ENCODE measurements around the gene ENOX2.

ENOX2 gene

GRCh38 chrX:130691576-130691975 is 211.4 kb downstream of the ENOX2 start:
- no peak for DNase-seq

DNA sequence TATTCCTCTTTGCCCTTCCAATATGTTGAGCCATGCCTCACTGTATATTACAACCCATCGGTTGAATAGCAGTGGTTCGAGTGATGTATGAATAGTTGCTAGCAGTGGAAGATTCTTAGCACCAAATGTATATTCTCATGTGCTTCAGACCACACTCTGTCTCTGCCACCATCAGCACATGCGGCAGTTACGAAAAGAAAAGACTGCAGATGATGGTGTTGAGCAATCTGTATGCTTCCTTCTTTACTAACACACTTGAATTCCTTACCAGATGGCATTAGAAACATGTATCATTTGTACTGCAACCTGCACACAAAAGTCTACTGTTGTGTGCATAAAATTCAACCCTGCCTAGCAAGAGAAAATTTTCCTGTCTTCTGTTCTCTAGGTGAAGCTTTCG is 214.6 kb downstream of the ENOX2 start:
- DNase-seq, result no peak

DNA sequence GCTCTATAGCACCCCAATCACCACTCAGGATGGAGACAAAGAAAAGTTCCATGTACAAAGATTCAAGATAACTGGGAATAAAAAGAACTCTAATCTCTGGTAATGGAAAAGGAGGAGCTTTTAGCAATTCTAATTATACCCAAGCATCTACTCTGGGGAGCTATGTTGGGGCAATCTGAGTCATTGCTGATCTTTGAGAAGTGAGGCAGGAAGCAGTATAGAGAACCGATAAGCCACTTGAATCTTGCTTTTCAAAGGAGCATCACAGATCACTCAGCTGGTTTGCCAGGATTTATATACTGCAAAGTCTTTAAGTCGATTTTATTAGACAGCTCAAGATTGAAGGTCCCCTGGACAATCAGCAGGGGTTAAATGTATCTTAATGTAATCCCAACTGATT is 220.0 kb downstream of the ENOX2 start:
- no peak for DNase-seq

DNA sequence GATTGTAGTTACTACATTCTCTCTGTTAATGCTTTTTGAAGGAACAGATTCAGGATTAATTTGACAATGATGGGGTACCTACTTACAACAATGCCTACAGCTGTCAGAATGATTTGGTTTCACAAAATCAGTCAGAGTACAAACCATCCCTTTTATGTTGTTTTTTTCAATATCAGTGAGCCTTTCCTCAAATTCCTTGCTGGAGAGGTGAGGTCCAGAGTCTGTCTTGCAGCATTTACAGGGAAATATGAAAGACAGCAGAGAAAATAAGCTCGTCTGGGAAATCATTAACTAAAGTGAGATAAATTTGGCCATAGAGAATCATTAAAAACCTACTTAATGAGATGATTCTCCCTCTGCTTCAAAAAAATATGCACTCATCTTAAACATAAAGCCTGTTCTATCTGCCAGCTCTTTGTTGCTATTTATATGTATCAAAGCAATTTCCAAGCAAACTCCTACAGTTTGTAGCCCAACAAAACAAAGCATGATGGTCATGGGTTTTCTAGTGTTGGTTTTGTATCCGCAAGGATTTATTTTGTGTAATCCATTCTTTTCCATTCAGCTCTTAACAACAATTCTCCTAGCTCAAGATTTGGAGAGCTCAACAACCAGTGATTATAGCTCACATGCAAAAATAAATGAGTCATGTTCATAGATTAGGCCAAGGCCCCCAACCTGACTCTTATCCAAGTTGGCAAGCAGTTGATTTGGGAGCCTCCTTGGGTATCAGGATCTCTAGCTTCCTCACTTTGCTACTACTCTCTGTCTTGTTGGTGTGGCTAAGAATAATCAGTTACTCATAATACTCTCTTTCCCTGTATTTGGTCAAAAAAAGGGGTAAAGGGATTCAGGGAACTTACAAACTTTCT is 222.6 kb downstream of the ENOX2 start:
- no peak for DNase-seq

GRCh38 chrX:130676861-130677260 is 226.1 kb downstream of the ENOX2 start:
- DNase-seq, result no peak

- DNase-seq, result no peak
These were observed 230.8 kb downstream of the ENOX2 start for GRCh38 chrX:130672214-130672613.

DNA sequence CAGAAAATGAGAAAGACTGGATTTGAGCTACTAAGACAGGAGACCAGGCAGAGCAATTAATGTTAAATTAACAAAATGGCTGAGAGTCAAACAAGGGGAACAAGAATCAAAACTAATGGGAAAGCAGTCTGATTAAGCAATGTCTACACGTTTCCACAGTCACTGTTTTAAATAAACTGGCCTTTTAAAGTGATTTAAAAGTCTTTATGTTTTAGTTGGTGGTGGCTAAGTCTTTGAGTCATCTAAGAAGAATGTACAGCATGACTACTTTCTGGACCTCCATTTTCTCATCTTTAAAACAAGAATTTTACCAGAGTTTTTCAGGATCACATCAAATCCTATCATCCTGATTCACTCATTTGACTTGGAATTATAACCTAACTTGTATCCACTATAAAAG is 233.8 kb downstream of the ENOX2 start:
- no peak for DNase-seq

DNA sequence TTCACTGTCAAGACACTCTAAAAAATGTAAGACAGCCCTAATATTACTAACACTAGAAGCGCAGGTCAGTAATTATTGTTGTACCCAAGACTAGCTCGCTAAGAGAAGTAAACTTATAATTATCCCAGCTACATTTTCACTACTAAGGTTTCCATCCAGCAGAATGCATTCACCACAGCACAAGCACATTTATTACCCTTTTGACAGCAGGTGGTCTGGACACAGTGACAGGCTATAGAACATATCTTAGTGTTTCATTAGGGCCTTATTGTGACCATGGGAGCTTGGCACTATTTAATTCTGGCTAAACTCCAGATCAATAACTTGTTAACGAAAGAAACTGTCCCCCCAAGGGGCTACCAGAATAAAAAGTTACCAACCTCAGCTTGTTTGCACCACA is 237.7 kb downstream of the ENOX2 start:
- DNase-seq, result no peak

DNA sequence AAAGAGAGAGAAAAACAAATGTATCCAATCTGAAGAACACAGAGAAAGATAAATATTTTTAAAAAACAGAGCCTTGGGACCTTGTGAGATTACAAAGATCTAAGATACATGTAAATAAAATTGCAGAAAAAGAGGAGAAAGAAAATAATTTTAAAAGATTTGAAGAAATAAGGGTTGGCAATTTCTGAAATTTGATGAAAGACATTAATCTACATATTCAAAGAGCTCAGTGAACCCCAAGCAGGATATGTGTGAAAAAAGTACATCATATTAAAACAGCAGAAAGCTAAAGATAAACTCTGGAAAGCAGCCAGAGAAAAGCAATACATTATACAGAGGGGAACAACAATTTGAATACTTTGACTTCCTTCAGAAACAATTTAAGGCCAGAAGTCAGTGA is 244.7 kb downstream of the ENOX2 start:
- no peak for DNase-seq

- DNase-seq, result no peak
These were observed 248.5 kb downstream of the ENOX2 start for GRCh38 chrX:130654409-130654950.

GRCh38 chrX:130652824-130653578 is 250.0 kb downstream of the ENOX2 start:
- DNase-seq, result no peak

GRCh38 chrX:130649738-130650137 is 253.3 kb downstream of the ENOX2 start:
- no peak for DNase-seq

GRCh38 chrX:130647468-130647867 is 255.5 kb downstream of the ENOX2 start:
- DNase-seq, result no peak

- DNase-seq, result no peak
These were observed 256.9 kb downstream of the ENOX2 start for GRCh38 chrX:130645955-130646583.

DNA sequence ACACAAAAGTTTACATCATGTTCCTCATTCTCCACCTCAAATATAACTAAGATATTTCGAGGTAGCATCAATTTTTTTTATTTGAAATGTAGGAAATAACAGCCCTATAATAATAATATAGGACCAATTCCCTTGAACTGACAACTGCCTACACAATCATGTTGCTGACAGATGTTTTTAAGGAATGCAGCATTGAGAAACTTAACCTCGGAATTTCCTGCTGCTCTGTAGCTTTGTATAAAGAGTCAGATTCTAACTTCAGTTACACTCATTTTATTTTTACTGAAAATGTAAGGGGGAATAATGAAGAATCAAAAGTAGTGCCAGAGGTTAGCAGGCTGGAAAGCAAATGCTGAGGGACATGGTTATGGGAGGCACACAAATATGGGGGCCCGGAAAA is 265.4 kb downstream of the ENOX2 start:
- no peak for DNase-seq

- DNase-seq, result no peak
These were observed 266.7 kb downstream of the ENOX2 start for GRCh38 chrX:130636277-130636676.

DNA sequence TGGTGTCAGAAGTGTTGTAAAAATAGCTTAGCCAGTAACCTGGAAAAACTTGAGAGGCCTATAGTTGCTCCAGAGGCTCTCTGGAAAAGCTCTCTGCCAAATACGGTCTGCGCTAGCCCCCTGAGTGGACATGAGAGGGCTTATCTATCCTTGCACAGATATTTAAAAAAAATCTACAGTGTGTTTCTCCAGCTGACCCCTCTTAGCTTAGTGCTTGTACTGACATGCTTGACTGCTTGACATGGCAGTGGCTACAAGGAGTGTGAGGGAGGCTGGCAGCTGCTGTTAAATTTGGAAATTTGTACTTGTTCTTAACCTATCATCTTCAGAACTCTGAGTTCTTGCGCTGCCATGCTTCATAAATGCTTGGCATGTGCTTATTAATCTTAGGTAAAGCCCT is 272.0 kb downstream of the ENOX2 start:
- DNase-seq, result no peak

DNA sequence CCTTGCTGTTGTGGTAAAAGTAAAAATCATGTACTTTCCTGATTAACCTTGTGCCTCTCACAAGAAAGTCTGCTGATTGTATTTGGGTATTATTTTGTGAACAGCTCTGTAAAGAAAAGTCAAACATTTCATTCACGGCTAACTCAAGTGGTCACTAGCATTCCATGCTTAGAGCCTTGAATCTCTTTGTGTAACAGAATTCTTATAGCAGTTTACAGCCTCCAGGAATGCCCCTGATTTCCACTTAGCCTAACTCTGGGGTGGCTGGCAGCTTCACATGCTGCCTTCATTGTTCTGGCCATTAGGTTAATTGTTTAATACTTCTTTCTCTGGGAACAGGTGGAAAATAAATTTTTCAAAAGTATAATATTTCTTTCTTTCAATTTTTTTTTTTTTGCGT is 274.5 kb downstream of the ENOX2 start:
- no peak for DNase-seq

GRCh38 chrX:130626521-130626920 is 276.5 kb downstream of the ENOX2 start:
- no peak for DNase-seq

GRCh38 chrX:130625386-130625785 is 277.6 kb downstream of the ENOX2 start:
- DNase-seq, result no peak

- DNase-seq, result no peak
These were observed 279.5 kb downstream of the ENOX2 start for GRCh38 chrX:130623518-130623917.

GRCh38 chrX:130615941-130616340 is 287.1 kb downstream of the ENOX2 start:
- DNase-seq, result no peak

DNA sequence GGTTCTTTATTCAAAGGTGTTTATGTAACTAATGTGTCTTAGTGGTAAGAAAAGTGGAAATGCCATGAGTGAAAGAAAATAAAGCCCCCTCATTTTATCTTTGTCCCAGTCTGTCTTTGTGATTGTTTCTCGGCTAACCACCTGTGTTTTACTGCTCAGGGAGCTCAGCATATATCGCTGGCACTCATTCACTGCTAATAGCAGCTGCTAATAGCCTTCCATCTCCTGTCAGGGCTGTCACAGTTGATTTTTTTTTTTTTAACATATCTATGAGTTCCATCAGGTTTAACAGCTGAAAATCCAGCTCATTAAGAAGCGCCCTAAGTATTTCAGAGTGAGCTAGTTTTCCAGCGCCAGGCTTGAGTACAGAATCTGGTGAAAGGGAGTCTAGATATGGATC is 295.6 kb downstream of the ENOX2 start:
- DNase-seq, result no peak

DNA sequence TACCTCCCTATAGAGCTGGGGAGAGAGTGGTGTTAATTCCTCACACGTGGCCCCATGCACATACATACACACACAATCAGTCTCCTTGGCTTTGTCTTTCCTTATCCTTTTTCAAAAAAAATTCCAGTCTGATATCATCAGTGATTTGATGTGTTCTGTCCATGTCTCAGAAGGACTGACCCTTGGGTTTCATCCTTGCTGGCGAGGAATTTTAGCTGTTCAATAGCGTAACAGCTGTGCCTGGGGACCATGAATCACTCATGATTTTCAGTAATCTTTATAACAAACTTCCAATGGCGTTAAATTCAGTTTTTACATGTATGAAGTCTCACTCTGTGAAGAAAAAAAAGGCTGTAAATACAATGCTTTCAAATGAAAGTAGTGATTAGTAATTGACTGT is 296.6 kb downstream of the ENOX2 start:
- no peak for DNase-seq
